SK-N-SH (cell line): ENCODE results near the gene FZD7. TPM values are rescaled to one million over a fixed set of nuclear protein-coding genes. Genes with fewer than 3 reads are reported as not detected.

ENCODE experiments used
- CTCF ChIA-PET: fragments of 300-600, 350-600 bp; formaldehyde crosslinking; extraction: SDS; loops from one replicate; lab custom pipeline; 2021; lab: Yijun Ruan, JAX
- POLR2A ChIA-PET: fragments of 350-600 bp; sonication (Branson Sonifier 250); formaldehyde crosslinking; extraction: SDS; loops from one replicate; lab custom pipeline; 2020; ENCODE audit warnings: antibody characterized with exemption, inconsistent platforms; lab: Yijun Ruan, JAX
- DNase-seq: peaks from one replicate; pipeline ENCODE4 v3.0.0; 2012
- H2AFZ ChIP-seq: fragments of 200-600 bp; sonication (generic); 2 replicates; pipeline ENCODE4 v1.8.1; 2016; ENCODE audit warnings: antibody characterized with exemption, mild to moderate bottlenecking, low read depth
- H3F3A ChIP-seq: fragments of 200-600 bp; sonication (generic); replicated peaks from 2 replicates; pipeline ENCODE3; 2016; ENCODE audit warnings: antibody characterized with exemption, mild to moderate bottlenecking; ENCODE audit not compliant: insufficient read depth
- H3K27ac ChIP-seq, 2 experiments: fragments of 200-500 bp in 1 of 2; fragments of 200-600 bp in 1 of 2; sonication (Bioruptor generic) in 1 of 2; sonication (generic), shearing (Covaris generic) in 1 of 2; 2 replicates each; pipeline versions ENCODE4 v1.5.1 to v1.6.1; 2014 to 2016; ENCODE audit warnings: low read depth in 2 of 2, inconsistent platforms in 1 of 2, low read length in 1 of 2, mild to moderate bottlenecking in 1 of 2, mixed read lengths in 1 of 2
- H3K27me3 ChIP-seq: fragments of 200-600 bp; sonication (generic), shearing (Covaris generic); 2 replicates; pipeline ENCODE4 v1.6.1; 2016; ENCODE audit warnings: mixed run types; ENCODE audit not compliant: insufficient read depth
- H3K36me3 ChIP-seq, 2 experiments: fragments of 200-500 bp in 1 of 2; fragments of 200-600 bp in 1 of 2; sonication (Bioruptor generic) in 1 of 2; sonication (generic) in 1 of 2; replicated peaks in 1 of 2; 2 replicates each; pipeline versions ENCODE3 to v1.5.1; 2014 to 2016; ENCODE audit warnings: low read length in 1 of 2, mild to moderate bottlenecking in 1 of 2; ENCODE audit not compliant: insufficient read depth in 2 of 2, control insufficient read depth in 1 of 2
- H3K4me1 ChIP-seq, 2 experiments: fragments of 200-500 bp in 1 of 2; fragments of 200-600 bp in 1 of 2; sonication (Bioruptor generic) in 1 of 2; sonication (generic), shearing (Covaris generic) in 1 of 2; 2 replicates each; pipeline versions ENCODE4 v1.5.1 to v1.6.1; 2014 to 2016; ENCODE audit warnings: low read depth in 1 of 2, low read length in 1 of 2, mixed run types in 1 of 2; ENCODE audit not compliant: insufficient read depth in 2 of 2, control insufficient read depth in 1 of 2
- H3K4me2 ChIP-seq: fragments of 200-600 bp; sonication (generic), shearing (Covaris generic); 2 replicates; pipeline ENCODE4 v1.6.1; 2017; ENCODE audit warnings: mixed run types
- H3K4me3 ChIP-seq, 2 experiments: fragments of 200-500 bp in 1 of 2; fragments of 200-600 bp in 1 of 2; sonication (Bioruptor generic) in 1 of 2; sonication (generic), shearing (Covaris generic) in 1 of 2; 2 replicates each; pipeline versions ENCODE4 v1.5.1 to v1.8.1; 2014 to 2016; ENCODE audit warnings: low read depth in 2 of 2, inconsistent platforms in 1 of 2, low read length in 1 of 2, mild to moderate bottlenecking in 1 of 2, mixed read lengths in 1 of 2, moderate library complexity in 1 of 2
- H3K79me2 ChIP-seq: fragments of 200-600 bp; sonication (generic); 2 replicates; pipeline ENCODE4 v1.8.1; 2017; ENCODE audit warnings: mild to moderate bottlenecking; ENCODE audit not compliant: insufficient read depth
- H3K9ac ChIP-seq: fragments of 200-600 bp; sonication (generic); 2 replicates; pipeline ENCODE4 v1.6.1; 2017; ENCODE audit warnings: mixed run types
- H3K9me2 ChIP-seq: fragments of 200-600 bp; sonication (generic); 2 replicates; pipeline ENCODE4 v1.6.1; 2017; ENCODE audit warnings: mixed run types
- H3K9me3 ChIP-seq: fragments of 200-600 bp; sonication (generic); 2 replicates; pipeline ENCODE4 v1.6.1; 2017; ENCODE audit warnings: mixed run types, mild to moderate bottlenecking, moderate library complexity
- H4K20me1 ChIP-seq: fragments of 200-600 bp; sonication (generic); 2 replicates; pipeline ENCODE4 v1.6.1; 2017; ENCODE audit warnings: mild to moderate bottlenecking, mixed run types; ENCODE audit not compliant: insufficient read depth
- CTCF ChIP-seq: fragments of 200-600 bp; sonication (generic); IDR thresholded peaks from 2 replicates; pipeline ENCODE4 v1.6.1; 2017; ENCODE audit warnings: antibody characterized with exemption, mild to moderate bottlenecking, moderate library complexity
- EP300 ChIP-seq, 2 experiments: IDR thresholded peaks; 2 replicates each; pipeline versions ENCODE4 v1.4.0 to v1.6.1; 2012; ENCODE audit warnings: borderline replicate concordance in 1 of 2, low read depth in 1 of 2, low read length in 1 of 2
- EZH2phosphoT487 ChIP-seq: fragments of 200-600 bp; sonication (generic); IDR thresholded peaks from 2 replicates; pipeline ENCODE4 v1.6.1; 2017; ENCODE audit warnings: low read depth, mixed run types, mild to moderate bottlenecking, antibody characterized with exemption, moderate library complexity, borderline replicate concordance
- FOSL2 ChIP-seq: IDR thresholded peaks from 2 replicates; pipeline ENCODE4 v1.4.0; 2012; ENCODE audit warnings: low read depth, mild to moderate bottlenecking, moderate library complexity, borderline replicate concordance
- GABPA ChIP-seq: IDR thresholded peaks from 2 replicates; pipeline ENCODE4 v1.4.0; 2012; ENCODE audit warnings: low read depth, mild to moderate bottlenecking
- JUND ChIP-seq: IDR thresholded peaks from 2 replicates; pipeline ENCODE4 v1.4.0; 2012
- MEF2A ChIP-seq: IDR thresholded peaks from 2 replicates; pipeline ENCODE4 v1.4.0; 2012; ENCODE audit warnings: low read depth, borderline replicate concordance
- NRF1 ChIP-seq: IDR thresholded peaks from 2 replicates; pipeline ENCODE4 v1.6.1; 2012; ENCODE audit warnings: low read depth, mild to moderate bottlenecking, low read length
- RCOR1 ChIP-seq: fragments of 150-350 bp; IDR thresholded peaks from 2 replicates; pipeline ENCODE4 v1.6.1; 2017; ENCODE audit warnings: antibody characterized with exemption, low read length
- RFX5 ChIP-seq: IDR thresholded peaks from 2 replicates; pipeline ENCODE4 v1.6.1; 2012; ENCODE audit warnings: mild to moderate bottlenecking, improper control_type of control experiment, low read length
- RXRA ChIP-seq: IDR thresholded peaks from 2 replicates; pipeline ENCODE4 v1.4.0; 2012; ENCODE audit warnings: low read depth, mild to moderate bottlenecking, borderline replicate concordance
- ZBTB33 ChIP-seq: IDR thresholded peaks from 2 replicates; pipeline ENCODE4 v1.4.0; 2012; ENCODE audit warnings: low read depth, borderline replicate concordance
- WGBS: methylation state at CpG from one replicate; pipeline ENCODE4 v1.1.6; 2017; ENCODE audit warnings: low lambda C conversion rate; 5-methylcytosine and 5-hydroxymethylcytosine counted together
- polyA plus RNA-seq, 3 experiments: library from polyadenylated mRNA; depleted of rRNA; stranded (reverse); fragments of >200 nt; gene quantifications; 2 replicates each; pipeline ENCODE4 v1.2.3, GENCODE V29; 2012
- TF ChIP-seq, protein P1 (sequence below): IDR thresholded peaks from 2 replicates; pipeline ENCODE4 v1.4.0; 2012; ENCODE audit warnings: low read depth, borderline replicate concordance
- TF ChIP-seq, protein P2 (sequence below): fragments of 150-350 bp; IDR thresholded peaks from 2 replicates; pipeline ENCODE4 v1.6.1; 2017; ENCODE audit warnings: antibody characterized with exemption, low read length, low read depth, borderline replicate concordance
- TF ChIP-seq, protein P3 (sequence below): fragments of 150-350 bp; IDR thresholded peaks from 2 replicates; pipeline ENCODE4 v1.6.1; 2016; ENCODE audit warnings: mild to moderate bottlenecking, low read depth, low read length

FZD7 gene
- polyA plus RNA-seq, 1 of the 3 experiments (the other 2 are of a cell fraction) = 19.7 TPM

DNA sequence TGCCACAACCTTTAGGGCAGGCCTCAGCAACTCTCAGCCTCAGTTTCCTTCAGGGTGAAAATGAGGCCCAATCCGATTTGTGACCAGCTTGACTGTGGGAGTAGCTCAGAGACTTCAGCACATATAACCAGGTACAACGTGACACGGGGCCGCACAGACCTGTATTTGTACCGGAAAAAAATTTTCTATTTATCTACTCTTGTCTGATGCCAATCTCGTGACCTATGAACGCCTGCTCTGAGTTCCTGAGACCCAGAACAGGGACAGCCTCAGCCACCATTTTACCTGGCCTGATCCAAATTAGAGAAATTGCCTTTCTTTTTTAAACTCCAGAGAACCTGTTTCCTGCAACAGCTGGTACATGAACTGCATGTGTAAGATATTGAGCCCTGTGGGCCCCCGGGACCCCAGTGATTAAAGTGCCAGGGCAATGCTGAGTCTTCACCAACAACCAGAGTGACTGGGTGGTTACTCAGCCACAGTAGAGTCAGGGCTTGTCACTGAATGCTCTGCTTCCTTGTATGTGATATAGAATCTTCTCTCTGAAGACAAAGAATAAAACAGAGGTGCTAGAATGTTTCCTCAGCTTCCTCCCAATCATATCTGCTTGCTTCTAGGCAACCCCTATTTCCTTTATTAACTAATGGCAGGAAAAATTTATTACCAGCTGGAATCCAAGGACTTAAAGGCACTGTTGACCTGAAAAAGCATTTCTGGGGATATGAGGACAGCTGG lies 47.8 kb upstream of the FZD7 start:
- Histone ChIP-seq H3K27ac (peak overlapping the region in 1 of 2 experiments; percentile 68; a peak in 2 of 4 replicates), H2AFZ (no peak overlapping the region), H4K20me1 (no peaks in the 10 kb centered on the region), H3K36me3 (no peaks in the 10 kb centered on the region), H3K4me3 (no peak overlapping the region), H3K9ac (no peak overlapping the region), H3K27me3 (no peaks in the 10 kb centered on the region), H3K4me2 (no peak overlapping the region), H3F3A (no peaks in the 10 kb centered on the region), H3K9me3 (no peaks in the 10 kb centered on the region), H3K79me2 (no peaks in the 10 kb centered on the region), H3K9me2 (no peaks in the 10 kb centered on the region), H3K4me1 (peaks cover 0 to 33% of the 10 kb centered on the region in 2 experiments; a peak in 1 of 4 replicates)
- ChIA-PET CTCF (interaction anchor here (0.6 to 3.4 kb wide), 6 partner anchors 11 to 699 kb away, joined by 3 to 13 read pairs (median 4); no protein-coding TSS in a partner anchor), POLR2A (no interaction called here)
- no peak for TF ChIP-seq NRF1
- no peak for TF ChIP-seq EP300 (IDR thresholded peaks at IDR 0.05; ENCODE audit: borderline replicate concordance in 1 of 2, low read depth in 1 of 2, low read length in 1 of 2)
- no peak for TF ChIP-seq FOSL2
- no peak for TF ChIP-seq JUND
- TF ChIP-seq, protein P1, sequence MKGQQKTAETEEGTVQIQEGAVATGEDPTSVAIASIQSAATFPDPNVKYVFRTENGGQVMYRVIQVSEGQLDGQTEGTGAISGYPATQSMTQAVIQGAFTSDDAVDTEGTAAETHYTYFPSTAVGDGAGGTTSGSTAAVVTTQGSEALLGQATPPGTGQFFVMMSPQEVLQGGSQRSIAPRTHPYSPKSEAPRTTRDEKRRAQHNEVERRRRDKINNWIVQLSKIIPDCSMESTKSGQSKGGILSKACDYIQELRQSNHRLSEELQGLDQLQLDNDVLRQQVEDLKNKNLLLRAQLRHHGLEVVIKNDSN = no peak
- TF ChIP-seq GABPA = no peak
- no peak for TF ChIP-seq MEF2A
- no peak for TF ChIP-seq RFX5
- no peak for TF ChIP-seq RXRA
- TF ChIP-seq, protein P2, sequence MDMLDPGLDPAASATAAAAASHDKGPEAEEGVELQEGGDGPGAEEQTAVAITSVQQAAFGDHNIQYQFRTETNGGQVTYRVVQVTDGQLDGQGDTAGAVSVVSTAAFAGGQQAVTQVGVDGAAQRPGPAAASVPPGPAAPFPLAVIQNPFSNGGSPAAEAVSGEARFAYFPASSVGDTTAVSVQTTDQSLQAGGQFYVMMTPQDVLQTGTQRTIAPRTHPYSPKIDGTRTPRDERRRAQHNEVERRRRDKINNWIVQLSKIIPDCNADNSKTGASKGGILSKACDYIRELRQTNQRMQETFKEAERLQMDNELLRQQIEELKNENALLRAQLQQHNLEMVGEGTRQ = no peak
- no peak for TF ChIP-seq RCOR1
- no peak for TF ChIP-seq EZH2phosphoT487
- TF ChIP-seq ZBTB33 = no peak
- TF ChIP-seq, protein P3, sequence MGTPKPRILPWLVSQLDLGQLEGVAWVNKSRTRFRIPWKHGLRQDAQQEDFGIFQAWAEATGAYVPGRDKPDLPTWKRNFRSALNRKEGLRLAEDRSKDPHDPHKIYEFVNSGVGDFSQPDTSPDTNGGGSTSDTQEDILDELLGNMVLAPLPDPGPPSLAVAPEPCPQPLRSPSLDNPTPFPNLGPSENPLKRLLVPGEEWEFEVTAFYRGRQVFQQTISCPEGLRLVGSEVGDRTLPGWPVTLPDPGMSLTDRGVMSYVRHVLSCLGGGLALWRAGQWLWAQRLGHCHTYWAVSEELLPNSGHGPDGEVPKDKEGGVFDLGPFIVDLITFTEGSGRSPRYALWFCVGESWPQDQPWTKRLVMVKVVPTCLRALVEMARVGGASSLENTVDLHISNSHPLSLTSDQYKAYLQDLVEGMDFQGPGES = no peak
- TF ChIP-seq CTCF = no peak
- 95% methylated on average over 8 of the region's 8 CpGs for WGBS
- DNase-seq = no peak
